Panc1 (cell line): ENCODE data around the gene DELE1. TPM values are rescaled to one million over a fixed set of nuclear protein-coding genes. Genes with fewer than 3 reads are reported as not detected.

Experiments used
- ATAC-seq: fragments of 200-7000 bp; cut with Tn5 transposase; 2 replicates; pipeline ENCODE4 v1.9.1; 2020; ENCODE audit warnings: mild to moderate bottlenecking, moderate library complexity
- BruUV-seq: library from RNA; stranded (reverse); fragments of 400-500 nt; replicated peaks from 2 replicates; lab custom pipeline; 2021; lab: Mats Ljungman, UMichigan
- CTCF ChIA-PET: fragments of 300-600 bp; sonication (Branson Sonifier 250); formaldehyde crosslinking; loops from one replicate; lab custom pipeline; 2022; ENCODE audit warnings: antibody characterized with exemption; lab: Charles Lee
- POLR2A ChIA-PET: fragments of 300-600 bp; sonication (Branson Sonifier 250); formaldehyde crosslinking; loops from one replicate; lab custom pipeline; 2022; ENCODE audit warnings: antibody characterized with exemption; lab: Charles Lee
- DNase-seq: peaks from one replicate; pipeline ENCODE4 v3.0.0-alpha.2; 2010; ENCODE audit warnings: low read depth, low spot score
- H3K27ac ChIP-seq: 2 replicates; pipeline ENCODE4 v1.5.1; 2011; ENCODE audit warnings: mild to moderate bottlenecking, low read length, inconsistent platforms
- H3K27me3 ChIP-seq: fragments of 200-500 bp; sonication (Bioruptor generic); 2 replicates; pipeline ENCODE4 v1.6.0; 2014; ENCODE audit warnings: low read length, inconsistent platforms; ENCODE audit not compliant: control insufficient read depth, insufficient read depth
- H3K36me3 ChIP-seq: fragments of 200-500 bp; sonication (Bioruptor generic); 2 replicates; pipeline ENCODE4 v1.5.1; 2014; ENCODE audit warnings: inconsistent platforms, mild to moderate bottlenecking, low read length, moderate library complexity; ENCODE audit not compliant: control insufficient read depth, insufficient read depth
- H3K4me1 ChIP-seq: 2 replicates; pipeline ENCODE4 v1.5.1; 2011; ENCODE audit warnings: inconsistent platforms, mild to moderate bottlenecking, low read length, moderate library complexity; ENCODE audit not compliant: control insufficient read depth, insufficient read depth
- H3K4me3 ChIP-seq, 2 experiments: 2 replicates each; pipeline ENCODE4 v1.5.1; 2011 to 2012; ENCODE audit warnings: low read depth in 2 of 2, low read length in 2 of 2, mild to moderate bottlenecking in 2 of 2, inconsistent platforms in 1 of 2, moderate library complexity in 1 of 2
- H3K9me3 ChIP-seq: fragments of 200-500 bp; sonication (Bioruptor generic); 2 replicates; pipeline ENCODE4 v1.5.1; 2014; ENCODE audit warnings: low read depth, mild to moderate bottlenecking, inconsistent platforms, low read length, moderate library complexity; ENCODE audit not compliant: control insufficient read depth, insufficient read depth
- POLR2AphosphoS5 ChIP-seq: IDR thresholded peaks from 2 replicates; pipeline ENCODE4 v1.6.1; 2012; ENCODE audit warnings: mild to moderate bottlenecking, low read depth, low read length, moderate library complexity
- SIN3A ChIP-seq: IDR thresholded peaks from 2 replicates; pipeline ENCODE4 v1.6.1; 2012; ENCODE audit warnings: low read depth, mild to moderate bottlenecking, low read length, moderate library complexity, borderline replicate concordance; ENCODE audit not compliant: insufficient read depth
- TCF7L2 ChIP-seq: IDR thresholded peaks from 2 replicates; pipeline ENCODE4 v1.6.1; 2011; ENCODE audit warnings: mild to moderate bottlenecking, low read depth, low read length, inconsistent platforms
- in situ Hi-C: cut with HindIII; loops from 2 replicates; pipeline ENCODE4 v1.10.0; 2016; ENCODE audit warnings: low sequenced_read_pairs, low pct_unique_long_range_greater_than_20kb
- intact Hi-C: fragments of 100-400 bp; cut with micrococcal nuclease; formaldehyde crosslinking; loops from one replicate; pipeline ENCODE4 v1.10.0; 2022; ENCODE audit not compliant: unreplicated experiment
- total RNA-seq: library from RNA; stranded (reverse); gene quantifications from one replicate; pipeline ENCODE4 v1.2.1, GENCODE V29; 2021; ENCODE audit not compliant: unreplicated experiment
- TF ChIP-seq, protein P1 (sequence below), 2 experiments: IDR thresholded peaks; 2 replicates each; pipeline ENCODE4 v1.6.1; 2011 to 2012; ENCODE audit warnings: low read depth in 2 of 2, control low read depth in 1 of 2, low read length in 1 of 2, mild to moderate bottlenecking in 1 of 2, moderate library complexity in 1 of 2; ENCODE audit not compliant: insufficient read depth in 1 of 2
- TF ChIP-seq, protein P2 (sequence below): fragments of 450-650 bp; IDR thresholded peaks from 2 replicates; pipeline ENCODE4 v1.5.1; 2017; ENCODE audit warnings: mild to moderate bottlenecking

The DELE1 gene
- total RNA-seq, 1 experiment from 2014 or later: 78.4 TPM

DNA sequence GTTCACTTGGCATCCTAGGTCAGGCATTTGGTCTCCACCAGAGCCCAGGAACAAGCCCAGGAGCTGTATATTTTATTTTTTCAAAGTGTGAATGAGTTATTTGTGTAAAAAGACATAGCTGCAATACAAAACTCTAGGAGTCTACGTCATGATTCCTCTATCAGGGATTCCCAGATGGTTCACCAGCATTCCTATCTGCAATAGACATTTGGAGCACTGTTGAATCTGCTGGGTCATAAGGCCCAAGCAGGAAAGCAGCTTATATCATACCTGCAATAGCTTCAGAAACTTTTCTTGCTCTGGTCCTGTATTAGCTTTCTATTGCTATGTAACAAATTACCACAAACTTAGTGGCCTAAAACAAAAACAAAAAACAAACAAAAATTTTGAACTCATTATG, 16.7 kb upstream of the DELE1 start:
- no peaks in the 10 kb centered on the region for H3K4me1 ChIP-seq
- ChIA-PET CTCF (interaction anchor here (0.8 to 1.3 kb wide), 2 partner anchors 51 to 54 kb away, joined by 3 to 5 read pairs; partner anchors contain the start of gene PCDH12), POLR2A (interaction anchor here (0.7 kb wide), 1 partner anchor 270 kb away, joined by 19 read pairs; the partner anchor contains the start of genes HDAC3 and RELL2)
- H3K27ac ChIP-seq: no peak overlapping the region
- TF ChIP-seq POLR2AphosphoS5: no peak
- TF ChIP-seq, protein P1, sequence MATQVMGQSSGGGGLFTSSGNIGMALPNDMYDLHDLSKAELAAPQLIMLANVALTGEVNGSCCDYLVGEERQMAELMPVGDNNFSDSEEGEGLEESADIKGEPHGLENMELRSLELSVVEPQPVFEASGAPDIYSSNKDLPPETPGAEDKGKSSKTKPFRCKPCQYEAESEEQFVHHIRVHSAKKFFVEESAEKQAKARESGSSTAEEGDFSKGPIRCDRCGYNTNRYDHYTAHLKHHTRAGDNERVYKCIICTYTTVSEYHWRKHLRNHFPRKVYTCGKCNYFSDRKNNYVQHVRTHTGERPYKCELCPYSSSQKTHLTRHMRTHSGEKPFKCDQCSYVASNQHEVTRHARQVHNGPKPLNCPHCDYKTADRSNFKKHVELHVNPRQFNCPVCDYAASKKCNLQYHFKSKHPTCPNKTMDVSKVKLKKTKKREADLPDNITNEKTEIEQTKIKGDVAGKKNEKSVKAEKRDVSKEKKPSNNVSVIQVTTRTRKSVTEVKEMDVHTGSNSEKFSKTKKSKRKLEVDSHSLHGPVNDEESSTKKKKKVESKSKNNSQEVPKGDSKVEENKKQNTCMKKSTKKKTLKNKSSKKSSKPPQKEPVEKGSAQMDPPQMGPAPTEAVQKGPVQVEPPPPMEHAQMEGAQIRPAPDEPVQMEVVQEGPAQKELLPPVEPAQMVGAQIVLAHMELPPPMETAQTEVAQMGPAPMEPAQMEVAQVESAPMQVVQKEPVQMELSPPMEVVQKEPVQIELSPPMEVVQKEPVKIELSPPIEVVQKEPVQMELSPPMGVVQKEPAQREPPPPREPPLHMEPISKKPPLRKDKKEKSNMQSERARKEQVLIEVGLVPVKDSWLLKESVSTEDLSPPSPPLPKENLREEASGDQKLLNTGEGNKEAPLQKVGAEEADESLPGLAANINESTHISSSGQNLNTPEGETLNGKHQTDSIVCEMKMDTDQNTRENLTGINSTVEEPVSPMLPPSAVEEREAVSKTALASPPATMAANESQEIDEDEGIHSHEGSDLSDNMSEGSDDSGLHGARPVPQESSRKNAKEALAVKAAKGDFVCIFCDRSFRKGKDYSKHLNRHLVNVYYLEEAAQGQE (IDR thresholded peaks at IDR 0.05; ENCODE audit: insufficient read depth in 1 of 2, low read depth in 2 of 2, low read length in 1 of 2): no peak
- no peak for TF ChIP-seq TCF7L2
- TF ChIP-seq, protein P2, sequence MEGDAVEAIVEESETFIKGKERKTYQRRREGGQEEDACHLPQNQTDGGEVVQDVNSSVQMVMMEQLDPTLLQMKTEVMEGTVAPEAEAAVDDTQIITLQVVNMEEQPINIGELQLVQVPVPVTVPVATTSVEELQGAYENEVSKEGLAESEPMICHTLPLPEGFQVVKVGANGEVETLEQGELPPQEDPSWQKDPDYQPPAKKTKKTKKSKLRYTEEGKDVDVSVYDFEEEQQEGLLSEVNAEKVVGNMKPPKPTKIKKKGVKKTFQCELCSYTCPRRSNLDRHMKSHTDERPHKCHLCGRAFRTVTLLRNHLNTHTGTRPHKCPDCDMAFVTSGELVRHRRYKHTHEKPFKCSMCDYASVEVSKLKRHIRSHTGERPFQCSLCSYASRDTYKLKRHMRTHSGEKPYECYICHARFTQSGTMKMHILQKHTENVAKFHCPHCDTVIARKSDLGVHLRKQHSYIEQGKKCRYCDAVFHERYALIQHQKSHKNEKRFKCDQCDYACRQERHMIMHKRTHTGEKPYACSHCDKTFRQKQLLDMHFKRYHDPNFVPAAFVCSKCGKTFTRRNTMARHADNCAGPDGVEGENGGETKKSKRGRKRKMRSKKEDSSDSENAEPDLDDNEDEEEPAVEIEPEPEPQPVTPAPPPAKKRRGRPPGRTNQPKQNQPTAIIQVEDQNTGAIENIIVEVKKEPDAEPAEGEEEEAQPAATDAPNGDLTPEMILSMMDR: no peak
- no peak for TF ChIP-seq SIN3A
- no peaks in the 10 kb centered on the region for H3K36me3 ChIP-seq
- H3K27me3 ChIP-seq: no peaks in the 10 kb centered on the region
- H3K9me3 ChIP-seq: no peaks in the 10 kb centered on the region
- in situ Hi-C loops (no loop called here), intact Hi-C loops (no loop called here)
- no peak for DNase-seq
- no peak overlapping the region for H3K4me3 ChIP-seq
- no peak for ATAC-seq
- no TSS peak for BruUV-seq

DNA sequence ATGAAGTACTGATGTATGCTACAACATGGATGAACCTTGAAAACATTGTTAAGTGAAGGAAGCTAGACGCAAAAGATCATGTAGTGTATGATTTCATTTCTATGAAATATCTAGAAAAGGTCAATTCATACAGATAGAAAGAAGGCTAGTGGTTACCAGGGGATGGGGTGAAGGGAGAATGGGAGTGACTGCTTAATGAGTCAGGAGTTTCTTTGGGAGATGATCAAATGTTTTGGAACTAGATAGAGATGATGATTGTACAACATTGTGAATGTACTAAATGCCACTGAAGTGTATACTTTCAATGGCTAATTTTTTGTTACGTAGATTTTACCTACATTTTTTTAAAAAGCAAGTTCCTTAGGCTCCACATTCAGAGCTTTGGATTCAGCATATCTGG, 14.9 kb upstream of the DELE1 start:
- ChIA-PET POLR2A (interaction anchor here (0.6 kb wide), 1 partner anchor 130 kb away, joined by 4 read pairs; no protein-coding TSS in a partner anchor), CTCF (no interaction called here)
- no peak for DNase-seq
- no peak overlapping the region for H3K4me3 ChIP-seq
- TF ChIP-seq, protein P1 (IDR thresholded peaks at IDR 0.05; ENCODE audit: insufficient read depth in 1 of 2, low read depth in 2 of 2, low read length in 1 of 2): no peak
- TF ChIP-seq TCF7L2 (no peak), POLR2AphosphoS5 (no peak), SIN3A (no peak)
- TF ChIP-seq, protein P2: no peak
- 0 out of 2 replicates have a peak, but pooled peaks cover 1% of the 10 kb centered on the region for H3K4me1 ChIP-seq
- no peak for ATAC-seq
- intact Hi-C loops: no loop called here
- no TSS peak for BruUV-seq
- no peaks in the 10 kb centered on the region for H3K9me3 ChIP-seq
- no peaks in the 10 kb centered on the region for H3K27me3 ChIP-seq
- no peak overlapping the region for H3K27ac ChIP-seq
- in situ Hi-C loops: no loop called here
- no peaks in the 10 kb centered on the region for H3K36me3 ChIP-seq
